Liver (tissue), 9 donors: ENCODE data around the gene RAPGEF2. TPM values are rescaled to one million over a fixed set of nuclear protein-coding genes. Genes with fewer than 3 reads are reported as not detected.

Experiments
- DNase-seq: peaks from one replicate; pipeline ENCODE4 v3.0.0-alpha.2; 2017; ENCODE audit warnings: low spot score
- H3K27ac ChIP-seq, 2 donors: one replicate each; pipeline ENCODE4 v1.7.0; 2013; ENCODE audit warnings: inconsistent platforms in 2 of 2, low read length in 2 of 2, control low read depth in 1 of 2, low read depth in 1 of 2, mild to moderate bottlenecking in 1 of 2
- H3K27me3 ChIP-seq, 4 donors: one replicate each; pipeline versions ENCODE4 v1.6.1 to v1.7.0; 2013; ENCODE audit warnings: low read length in 3 of 4, inconsistent platforms in 1 of 4, mild to moderate bottlenecking in 1 of 4, moderate library complexity in 1 of 4; ENCODE audit not compliant: control insufficient read depth in 4 of 4, insufficient read depth in 4 of 4
- H3K36me3 ChIP-seq, 4 donors: one replicate each; pipeline versions ENCODE4 v1.6.1 to v1.7.0; 2013; ENCODE audit warnings: low read length in 3 of 4, mild to moderate bottlenecking in 3 of 4, low read depth in 1 of 4, moderate library complexity in 1 of 4; ENCODE audit not compliant: control insufficient read depth in 4 of 4, insufficient read depth in 3 of 4
- H3K4me1 ChIP-seq, 4 donors: one replicate each; pipeline versions ENCODE4 v1.6.1 to v1.7.0; 2013; ENCODE audit warnings: low read length in 3 of 4, mild to moderate bottlenecking in 3 of 4, moderate library complexity in 1 of 4; ENCODE audit not compliant: control insufficient read depth in 4 of 4, insufficient read depth in 4 of 4
- H3K4me3 ChIP-seq, 3 donors: one replicate each; pipeline versions ENCODE4 v1.6.1 to v1.7.0; 2013; ENCODE audit warnings: low read length in 3 of 3, control low read depth in 1 of 3, low read depth in 1 of 3, mild to moderate bottlenecking in 1 of 3
- H3K9ac ChIP-seq, 2 donors: one replicate each; pipeline ENCODE4 v1.7.0; 2013; ENCODE audit warnings: low read length in 2 of 2, mild to moderate bottlenecking in 2 of 2, moderate library complexity in 2 of 2, control low read depth in 1 of 2, low read depth in 1 of 2
- H3K9me3 ChIP-seq, 4 donors: one replicate each; pipeline versions ENCODE4 v1.6.1 to v1.7.0; 2013; ENCODE audit warnings: low read length in 3 of 4; ENCODE audit not compliant: control insufficient read depth in 4 of 4
- ATF3 ChIP-seq: IDR thresholded peaks from 2 replicates; pipeline ENCODE4 v1.6.1; 2016; ENCODE audit warnings: antibody characterized with exemption
- CTCF ChIP-seq: fragments of 150-350 bp; IDR thresholded peaks from 2 replicates; pipeline ENCODE4 v1.5.1; 2017; ENCODE audit warnings: improper control_type of control experiment, low read depth, low read length; ENCODE audit not compliant: missing input control
- EGR1 ChIP-seq, 2 donors: IDR thresholded peaks; 2 replicates each; pipeline ENCODE4 v1.6.1; 2016 to 2018; ENCODE audit warnings: antibody characterized with exemption in 2 of 2, low read depth in 2 of 2
- FOXA2 ChIP-seq: IDR thresholded peaks from 2 replicates; pipeline ENCODE4 v1.6.1; 2016; ENCODE audit warnings: antibody characterized with exemption
- GABPA ChIP-seq, 2 donors: IDR thresholded peaks in 1 of 2; conservative IDR thresholded peaks in 1 of 2; 2 replicates each; pipeline ENCODE4 v1.6.1; 2016; ENCODE audit warnings: antibody characterized with exemption in 2 of 2, mild to moderate bottlenecking in 1 of 2, moderate library complexity in 1 of 2
- HNF4A ChIP-seq, 2 donors: conservative IDR thresholded peaks; 2 replicates each; pipeline ENCODE4 v1.6.1; 2016; ENCODE audit warnings: antibody characterized with exemption in 2 of 2, mild to moderate bottlenecking in 2 of 2
- HNF4G ChIP-seq: IDR thresholded peaks from 2 replicates; pipeline ENCODE4 v1.6.1; 2016; ENCODE audit warnings: antibody characterized with exemption
- JUND ChIP-seq, 2 donors: IDR thresholded peaks; 2 replicates each; pipeline ENCODE4 v1.6.1; 2016; ENCODE audit warnings: antibody characterized with exemption in 2 of 2
- NR2F2 ChIP-seq: IDR thresholded peaks from 2 replicates; pipeline ENCODE4 v1.6.1; 2016; ENCODE audit warnings: antibody characterized with exemption
- RAD21 ChIP-seq, 2 donors: IDR thresholded peaks; 2 replicates each; pipeline ENCODE4 v1.6.1; 2016; ENCODE audit warnings: antibody characterized with exemption in 2 of 2, mild to moderate bottlenecking in 2 of 2
- REST ChIP-seq: IDR thresholded peaks from 2 replicates; pipeline ENCODE4 v1.6.1; 2016; ENCODE audit warnings: antibody characterized with exemption, mild to moderate bottlenecking
- RXRA ChIP-seq, 2 donors: IDR thresholded peaks; 2 replicates each; pipeline ENCODE4 v1.6.1; 2017 to 2018; ENCODE audit warnings: antibody characterized with exemption in 2 of 2, mild to moderate bottlenecking in 1 of 2
- SP1 ChIP-seq: IDR thresholded peaks from 2 replicates; pipeline ENCODE4 v1.6.1; 2018; ENCODE audit warnings: antibody characterized with exemption, mild to moderate bottlenecking
- TAF1 ChIP-seq: conservative IDR thresholded peaks from 2 replicates; pipeline ENCODE4 v1.6.1; 2016; ENCODE audit warnings: antibody characterized with exemption, mild to moderate bottlenecking
- YY1 ChIP-seq: IDR thresholded peaks from 2 replicates; pipeline ENCODE4 v1.6.1; 2016; ENCODE audit warnings: antibody characterized with exemption, mild to moderate bottlenecking
- ZBTB33 ChIP-seq: IDR thresholded peaks from 2 replicates; pipeline ENCODE4 v1.6.1; 2016; ENCODE audit warnings: antibody characterized with exemption
- whole genome bisulfite sequencing: extraction: QIAGEN DNeasy Blood & Tissue Kit; methylation state at CpG from one replicate; pipeline ENCODE4 v1.1.7; 2013; 5-methylcytosine and 5-hydroxymethylcytosine counted together
- polyA plus RNA-seq, 2 donors: library from polyadenylated mRNA; stranded (reverse) in 1 of 2; unstranded in 1 of 2; fragments of 200-250 nt in 1 of 2; fragments of >200 nt in 1 of 2; fragmentation: Nextera tagmentation in 1 of 2; extraction: Ambion mirVana in 1 of 2; gene quantifications; one replicate each; pipeline versions ENCODE4 v1.2.1 to v1.2.3, GENCODE V29; 2013 to 2015
- total RNA-seq, 2 donors: library from RNA; depleted of rRNA; stranded (reverse); fragments of >200 nt; gene quantifications; one replicate each; pipeline ENCODE4 v1.2.3, GENCODE V29; 2014
- donor health status: healthy.
- donor health status: healthy.
- donor health status: healthy.
- donor health status: healthy.
- donor health status: healthy.

Gene RAPGEF2
- total and polyA plus RNA-seq, 4 donors = 7.3 to 90.4 (median 32.2) TPM

- Histone ChIP-seq H3K4me1 (no peaks in the 10 kb centered on the region), H3K36me3 (no peaks in the 10 kb centered on the region), H3K27ac (no peak overlapping the region), H3K4me3 (no peak overlapping the region), H3K9me3 (no peaks in the 10 kb centered on the region), H3K27me3 (no peaks in the 10 kb centered on the region), H3K9ac (no peak overlapping the region)
- TF ChIP-seq RAD21 (IDR thresholded peaks at IDR 0.05) = no peak
- TF ChIP-seq RXRA (IDR thresholded peaks at IDR 0.05) = no peak
- TF ChIP-seq GABPA (IDR thresholded peaks at IDR 0.05 in 1 of 2, conservative IDR thresholded peaks at IDR 0.05 in 1 of 2) = no peak
- no peak for TF ChIP-seq EGR1 (IDR thresholded peaks at IDR 0.05; ENCODE audit: low read depth in 2 of 2)
- no peak for TF ChIP-seq TAF1
- TF ChIP-seq ATF3 = no peak
- no peak for TF ChIP-seq ZBTB33
- TF ChIP-seq CTCF = no peak
- no peak for TF ChIP-seq HNF4G
- TF ChIP-seq JUND (IDR thresholded peaks at IDR 0.05) = no peak
- no peak for TF ChIP-seq YY1
- TF ChIP-seq NR2F2 = no peak
- TF ChIP-seq REST = no peak
- TF ChIP-seq SP1 = no peak
- no peak for TF ChIP-seq FOXA2
- DNase-seq = no peak
- WGBS = 79% methylated on average over 3 of the region's 3 CpGs
These were observed 280.7 kb downstream of the RAPGEF2 start for GRCh38 chr4:159383562-159383931.

GRCh38 chr4:159384017-159384416 is 281.1 kb downstream of the RAPGEF2 start:
- DNase-seq = no peak
- no peak overlapping the region for H3K9ac ChIP-seq
- no peak overlapping the region for H3K27ac ChIP-seq
- TF ChIP-seq JUND (IDR thresholded peaks at IDR 0.05) (no peak), HNF4A (conservative IDR thresholded peaks at IDR 0.05) (no peak), HNF4G (no peak), RAD21 (IDR thresholded peaks at IDR 0.05) (no peak)
- no peaks in the 10 kb centered on the region for H3K4me1 ChIP-seq
- H3K36me3 ChIP-seq = no peaks in the 10 kb centered on the region
- no peaks in the 10 kb centered on the region for H3K27me3 ChIP-seq
- no peak overlapping the region for H3K4me3 ChIP-seq
- H3K9me3 ChIP-seq = no peaks in the 10 kb centered on the region
